Smooth muscle cell (in vitro differentiated cells): ENCODE results near the gene AUTS2. TPM values are rescaled to one million over a fixed set of nuclear protein-coding genes. Genes with fewer than 3 reads are reported as not detected.

Source experiments
- DNase-seq: peaks from one replicate; lab custom pipeline; 2025; ENCODE audit not compliant: unreplicated experiment; lab: John Stamatoyannopoulos, UW
- H2AFZ ChIP-seq: fragments of 200-600 bp; sonication (generic); 2 replicates; pipeline ENCODE4 v1.6.0; 2016; ENCODE audit warnings: antibody characterized with exemption, low read depth, mild to moderate bottlenecking
- H3F3A ChIP-seq: fragments of 200-600 bp; sonication (generic); 2 replicates; pipeline ENCODE4 v1.6.0; 2017; ENCODE audit warnings: antibody characterized with exemption, low read depth
- H3K27ac ChIP-seq: fragments of 200-600 bp; sonication (generic); 2 replicates; pipeline ENCODE4 v1.5.1; 2016; ENCODE audit warnings: low read depth, mild to moderate bottlenecking
- H3K27me3 ChIP-seq: fragments of 200-600 bp; sonication (generic); 2 replicates; pipeline ENCODE4 v1.6.1; 2016; ENCODE audit warnings: low read depth, mild to moderate bottlenecking
- H3K36me3 ChIP-seq: fragments of 200-600 bp; sonication (generic); 2 replicates; pipeline ENCODE4 v1.5.1; 2016; ENCODE audit warnings: low read depth
- H3K4me1 ChIP-seq: fragments of 200-600 bp; sonication (generic); 2 replicates; pipeline ENCODE4 v1.5.1; 2016; ENCODE audit warnings: low read depth
- H3K4me2 ChIP-seq: fragments of 200-600 bp; sonication (generic); 2 replicates; pipeline ENCODE4 v1.6.0; 2016; ENCODE audit warnings: mild to moderate bottlenecking
- H3K4me3 ChIP-seq: fragments of 200-600 bp; sonication (generic); 2 replicates; pipeline ENCODE4 v1.5.1; 2016; ENCODE audit warnings: mild to moderate bottlenecking
- H3K79me2 ChIP-seq: fragments of 200-600 bp; sonication (generic); 2 replicates; pipeline ENCODE4 v1.6.0; 2016; ENCODE audit warnings: low read depth, mild to moderate bottlenecking
- H3K9ac ChIP-seq: fragments of 200-600 bp; sonication (generic); 2 replicates; pipeline ENCODE4 v1.6.0; 2016; ENCODE audit warnings: low read depth
- H3K9me3 ChIP-seq: fragments of 200-600 bp; sonication (generic); replicated peaks from 2 replicates; pipeline ENCODE4 v1.5.1; 2016; ENCODE audit warnings: low read depth
- H4K20me1 ChIP-seq: fragments of 200-600 bp; sonication (generic); 2 replicates; pipeline ENCODE4 v1.6.0; 2016; ENCODE audit warnings: low read depth
- CTCF ChIP-seq: fragments of 200-600 bp; sonication (generic); IDR thresholded peaks from 2 replicates; pipeline ENCODE4 v1.5.1; 2017; ENCODE audit warnings: borderline replicate concordance, mild to moderate bottlenecking, antibody characterized with exemption; ENCODE audit not compliant: insufficient read depth, poor library complexity, severe bottlenecking
- WGBS: methylation state at CpG from one replicate; pipeline ENCODE4 v1.1.7; 2016; ENCODE audit warnings: low lambda C conversion rate; 5-methylcytosine and 5-hydroxymethylcytosine counted together
- polyA plus RNA-seq: library from polyadenylated mRNA; unstranded; fragments of >200 nt; fragmentation: Nextera tagmentation; extraction: Ambion mirVana; gene quantifications from 2 replicates; pipeline ENCODE4 v1.2.1, GENCODE V29; 2016
- total RNA-seq: library from RNA; depleted of rRNA; stranded (reverse); fragments of >200 nt; gene quantifications from 2 replicates; pipeline ENCODE4 v1.2.3, GENCODE V29; 2014

The AUTS2 gene
- total and polyA plus RNA-seq, 2 experiments from 2014 or later: 6.5 to 8.6 TPM

GRCh38 chr7:70303780-70304179 is 705.5 kb downstream of the AUTS2 start:
- Histone ChIP-seq H3K79me2 (no peaks in the 10 kb centered on the region), H3K36me3 (no peaks in the 10 kb centered on the region), H3K27me3 (no peaks in the 10 kb centered on the region), H3K4me1 (no peaks in the 10 kb centered on the region), H3K27ac (no peak overlapping the region), H3K9me3 (no peaks in the 10 kb centered on the region), H4K20me1 (no peaks in the 10 kb centered on the region), H3K9ac (no peak overlapping the region), H3K4me2 (no peak overlapping the region), H2AFZ (no peak overlapping the region), H3K4me3 (no peak overlapping the region), H3F3A (no peaks in the 10 kb centered on the region)
- no peak for TF ChIP-seq CTCF
- no peak for DNase-seq
- 69% methylated on average over 2 of the region's 2 CpGs for WGBS

GRCh38 chr7:70306173-70306572 is 707.9 kb downstream of the AUTS2 start:
- Histone ChIP-seq H2AFZ (no peak overlapping the region), H3K9me3 (no peaks in the 10 kb centered on the region), H3K27ac (no peak overlapping the region), H3K79me2 (no peaks in the 10 kb centered on the region), H3K4me1 (no peaks in the 10 kb centered on the region), H3K4me3 (no peak overlapping the region), H3F3A (no peaks in the 10 kb centered on the region), H3K4me2 (no peak overlapping the region), H3K9ac (no peak overlapping the region), H3K27me3 (no peaks in the 10 kb centered on the region), H3K36me3 (no peaks in the 10 kb centered on the region), H4K20me1 (no peaks in the 10 kb centered on the region)
- DNase-seq: no peak
- WGBS: 84% methylated on average over 2 of the region's 2 CpGs
- TF ChIP-seq CTCF: no peak

GRCh38 chr7:70307544-70308106 is 709.4 kb downstream of the AUTS2 start:
- H3K4me2 ChIP-seq: no peak overlapping the region

More at GRCh38 chr7:70307544-70308106, 709.4 kb downstream of the AUTS2 start:
- DNase-seq: no peak
- Histone ChIP-seq H3K79me2 (no peaks in the 10 kb centered on the region), H3K27ac (no peak overlapping the region), H3F3A (no peaks in the 10 kb centered on the region), H3K9ac (no peak overlapping the region), H3K9me3 (no peaks in the 10 kb centered on the region), H3K36me3 (no peaks in the 10 kb centered on the region), H4K20me1 (no peaks in the 10 kb centered on the region), H3K4me1 (no peaks in the 10 kb centered on the region), H3K27me3 (no peaks in the 10 kb centered on the region), H2AFZ (no peak overlapping the region), H3K4me3 (no peak overlapping the region)
- 90% methylated on average over 3 of the region's 3 CpGs for WGBS
- no peak for TF ChIP-seq CTCF
